Cerebellar nuclear complex (tissue), 1 donor: Measurements from ENCODE around the gene RBP4.

Source experiments
- DNase-seq, 2 experiments: peaks; one replicate each; lab custom pipeline; 2025; lab: John Stamatoyannopoulos, UW

RBP4 gene

GRCh38 chr10:93595378-93596161, 5.5 kb downstream of the RBP4 start:
- DNase-seq = no peak

GRCh38 chr10:93594518-93594917, 6.5 kb downstream of the RBP4 start:
- no peak for DNase-seq

- DNase-seq = no peak
Observed at GRCh38 chr10:93593749-93594148, 7.3 kb downstream of the RBP4 start.

- no peak for DNase-seq
Observed at GRCh38 chr10:93593254-93593653, 7.8 kb downstream of the RBP4 start.

GRCh38 chr10:93591065-93591808, 9.8 kb downstream of the RBP4 start:
- no peak for DNase-seq

GRCh38 chr10:93590638-93591037, 10.4 kb downstream of the RBP4 start:
- DNase-seq = no peak

GRCh38 chr10:93589648-93590562, 11.1 kb downstream of the RBP4 start:
- no peak for DNase-seq

- no peak for DNase-seq
Observed at GRCh38 chr10:93584445-93584844, 16.6 kb downstream of the RBP4 start.

GRCh38 chr10:93580828-93581227, 20.2 kb downstream of the RBP4 start:
- no peak for DNase-seq

GRCh38 chr10:93579985-93580711, 20.9 kb downstream of the RBP4 start:
- no peak for DNase-seq

GRCh38 chr10:93579089-93579488, 21.9 kb downstream of the RBP4 start:
- no peak for DNase-seq

GRCh38 chr10:93577565-93577964, 23.5 kb downstream of the RBP4 start:
- DNase-seq = no peak

- no peak for DNase-seq
Observed at GRCh38 chr10:93576888-93577287, 24.1 kb downstream of the RBP4 start.

- DNase-seq = no peak
Observed at GRCh38 chr10:93573924-93574323, 27.1 kb downstream of the RBP4 start.

GRCh38 chr10:93573051-93573909, 27.8 kb downstream of the RBP4 start:
- DNase-seq = no peak

- DNase-seq = no peak
Observed at GRCh38 chr10:93572606-93573005, 28.4 kb downstream of the RBP4 start.

- DNase-seq = no peak
Observed at GRCh38 chr10:93570383-93570782, 30.7 kb downstream of the RBP4 start.

- DNase-seq = no peak
Observed at GRCh38 chr10:93568105-93568390, 33.0 kb downstream of the RBP4 start.

- no peak for DNase-seq
Observed at GRCh38 chr10:93567277-93568104, 33.5 kb downstream of the RBP4 start.
